ENCODE results near the gene SLC44A3.

DNA sequence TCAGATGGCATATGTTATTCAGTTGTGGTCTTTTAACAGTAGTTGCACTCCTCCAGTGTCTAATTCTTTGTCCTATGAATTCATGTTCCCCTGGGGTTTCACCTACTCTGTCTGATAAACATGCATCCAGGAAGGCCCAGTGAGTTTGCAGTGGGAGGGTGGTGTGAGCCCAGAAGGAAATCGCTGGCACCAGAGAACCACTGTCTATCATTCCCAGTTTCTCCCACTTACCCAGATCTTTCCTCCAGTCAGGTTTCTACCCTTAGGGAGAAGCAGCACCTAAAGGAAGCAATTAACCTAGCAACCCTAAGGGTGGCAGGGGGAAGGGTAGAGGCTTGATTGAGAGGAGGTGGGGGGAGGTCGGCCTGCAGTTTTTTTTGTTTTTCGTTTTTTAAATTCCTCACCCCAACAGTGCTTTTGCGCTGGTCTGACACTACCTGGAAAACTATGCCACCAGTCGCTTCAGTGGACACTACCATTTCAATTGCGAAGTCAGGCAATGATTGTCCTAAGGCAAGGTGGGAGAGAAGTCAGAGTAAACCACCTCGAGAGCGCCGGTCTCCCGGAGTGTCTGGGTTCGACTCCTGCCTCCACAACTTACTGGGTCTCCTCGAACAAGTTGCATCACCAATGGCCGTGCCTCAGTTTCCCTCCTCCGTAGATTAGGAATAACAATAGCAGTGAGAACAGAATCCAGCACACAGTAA, 766 bp upstream of the SLC44A3 start:
- TF ChIP-seq, protein P1, sequence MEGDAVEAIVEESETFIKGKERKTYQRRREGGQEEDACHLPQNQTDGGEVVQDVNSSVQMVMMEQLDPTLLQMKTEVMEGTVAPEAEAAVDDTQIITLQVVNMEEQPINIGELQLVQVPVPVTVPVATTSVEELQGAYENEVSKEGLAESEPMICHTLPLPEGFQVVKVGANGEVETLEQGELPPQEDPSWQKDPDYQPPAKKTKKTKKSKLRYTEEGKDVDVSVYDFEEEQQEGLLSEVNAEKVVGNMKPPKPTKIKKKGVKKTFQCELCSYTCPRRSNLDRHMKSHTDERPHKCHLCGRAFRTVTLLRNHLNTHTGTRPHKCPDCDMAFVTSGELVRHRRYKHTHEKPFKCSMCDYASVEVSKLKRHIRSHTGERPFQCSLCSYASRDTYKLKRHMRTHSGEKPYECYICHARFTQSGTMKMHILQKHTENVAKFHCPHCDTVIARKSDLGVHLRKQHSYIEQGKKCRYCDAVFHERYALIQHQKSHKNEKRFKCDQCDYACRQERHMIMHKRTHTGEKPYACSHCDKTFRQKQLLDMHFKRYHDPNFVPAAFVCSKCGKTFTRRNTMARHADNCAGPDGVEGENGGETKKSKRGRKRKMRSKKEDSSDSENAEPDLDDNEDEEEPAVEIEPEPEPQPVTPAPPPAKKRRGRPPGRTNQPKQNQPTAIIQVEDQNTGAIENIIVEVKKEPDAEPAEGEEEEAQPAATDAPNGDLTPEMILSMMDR (IDR thresholded peaks at IDR 0.05), result no peak
- TF ChIP-seq EZH2 (IDR thresholded peaks at IDR 0.05), result no peak

Measured in neural progenitor cell (in vitro differentiated cells).